ENCODE data around the gene MTLN.

DNA sequence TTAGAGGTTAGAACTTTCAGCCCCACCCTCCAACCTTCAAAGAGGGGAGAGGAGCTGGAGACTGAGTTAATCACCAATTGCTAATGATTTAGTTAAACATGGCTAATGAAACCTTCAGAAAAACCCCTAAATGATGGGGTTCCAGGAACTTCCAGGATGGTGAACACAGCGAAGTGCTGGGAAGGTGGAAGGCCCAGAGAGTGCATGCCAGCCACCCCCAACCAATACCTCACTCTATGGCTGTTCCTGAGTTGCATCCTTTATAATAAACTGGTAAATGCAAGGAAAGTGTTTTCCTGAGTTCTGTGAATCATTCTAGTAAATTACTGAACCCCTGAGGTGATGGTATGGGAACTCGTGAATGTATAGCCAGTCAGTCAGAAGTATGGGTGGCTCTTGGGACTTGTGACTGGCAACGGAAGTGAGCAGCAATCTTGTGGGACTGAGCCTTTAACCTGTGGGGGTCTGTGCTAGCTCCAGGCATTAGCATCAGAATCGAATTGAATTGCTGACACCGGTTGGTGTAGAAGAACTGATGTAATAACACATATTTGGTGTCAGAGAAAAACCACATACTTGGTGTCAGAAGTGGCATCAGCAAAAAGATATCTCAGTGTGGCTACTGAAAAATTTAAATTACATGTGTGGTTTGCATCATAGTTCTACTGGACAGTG lies 44.9 kb downstream of the MTLN start:
- TF ChIP-seq EP300 (IDR thresholded peaks at IDR 0.05) = no peak
- no peak for TF ChIP-seq POLR2AphosphoS5 (IDR thresholded peaks at IDR 0.05)
- TF ChIP-seq, protein P1, sequence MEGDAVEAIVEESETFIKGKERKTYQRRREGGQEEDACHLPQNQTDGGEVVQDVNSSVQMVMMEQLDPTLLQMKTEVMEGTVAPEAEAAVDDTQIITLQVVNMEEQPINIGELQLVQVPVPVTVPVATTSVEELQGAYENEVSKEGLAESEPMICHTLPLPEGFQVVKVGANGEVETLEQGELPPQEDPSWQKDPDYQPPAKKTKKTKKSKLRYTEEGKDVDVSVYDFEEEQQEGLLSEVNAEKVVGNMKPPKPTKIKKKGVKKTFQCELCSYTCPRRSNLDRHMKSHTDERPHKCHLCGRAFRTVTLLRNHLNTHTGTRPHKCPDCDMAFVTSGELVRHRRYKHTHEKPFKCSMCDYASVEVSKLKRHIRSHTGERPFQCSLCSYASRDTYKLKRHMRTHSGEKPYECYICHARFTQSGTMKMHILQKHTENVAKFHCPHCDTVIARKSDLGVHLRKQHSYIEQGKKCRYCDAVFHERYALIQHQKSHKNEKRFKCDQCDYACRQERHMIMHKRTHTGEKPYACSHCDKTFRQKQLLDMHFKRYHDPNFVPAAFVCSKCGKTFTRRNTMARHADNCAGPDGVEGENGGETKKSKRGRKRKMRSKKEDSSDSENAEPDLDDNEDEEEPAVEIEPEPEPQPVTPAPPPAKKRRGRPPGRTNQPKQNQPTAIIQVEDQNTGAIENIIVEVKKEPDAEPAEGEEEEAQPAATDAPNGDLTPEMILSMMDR (IDR thresholded peaks at IDR 0.05) = no peak
